GM18951 (cell line): ENCODE data around the gene PAMR1.

Source experiments
- POLR2A ChIP-seq: IDR thresholded peaks from 4 replicates; pipeline ENCODE4 v1.6.1; 2011; ENCODE audit warnings: mild to moderate bottlenecking; ENCODE audit not compliant: insufficient read length, insufficient read depth; ENCODE audit errors: extremely low read depth
- in situ Hi-C: fragments of 300-500 bp; cut with MboI; formaldehyde crosslinking; loops from one replicate; pipeline ENCODE4 v1.12.0; 2022; ENCODE audit warnings: low sequenced_read_pairs, mixed read lengths, inconsistent platforms; ENCODE audit not compliant: unreplicated experiment

The PAMR1 gene, protein sequence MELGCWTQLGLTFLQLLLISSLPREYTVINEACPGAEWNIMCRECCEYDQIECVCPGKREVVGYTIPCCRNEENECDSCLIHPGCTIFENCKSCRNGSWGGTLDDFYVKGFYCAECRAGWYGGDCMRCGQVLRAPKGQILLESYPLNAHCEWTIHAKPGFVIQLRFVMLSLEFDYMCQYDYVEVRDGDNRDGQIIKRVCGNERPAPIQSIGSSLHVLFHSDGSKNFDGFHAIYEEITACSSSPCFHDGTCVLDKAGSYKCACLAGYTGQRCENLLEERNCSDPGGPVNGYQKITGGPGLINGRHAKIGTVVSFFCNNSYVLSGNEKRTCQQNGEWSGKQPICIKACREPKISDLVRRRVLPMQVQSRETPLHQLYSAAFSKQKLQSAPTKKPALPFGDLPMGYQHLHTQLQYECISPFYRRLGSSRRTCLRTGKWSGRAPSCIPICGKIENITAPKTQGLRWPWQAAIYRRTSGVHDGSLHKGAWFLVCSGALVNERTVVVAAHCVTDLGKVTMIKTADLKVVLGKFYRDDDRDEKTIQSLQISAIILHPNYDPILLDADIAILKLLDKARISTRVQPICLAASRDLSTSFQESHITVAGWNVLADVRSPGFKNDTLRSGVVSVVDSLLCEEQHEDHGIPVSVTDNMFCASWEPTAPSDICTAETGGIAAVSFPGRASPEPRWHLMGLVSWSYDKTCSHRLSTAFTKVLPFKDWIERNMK

DNA sequence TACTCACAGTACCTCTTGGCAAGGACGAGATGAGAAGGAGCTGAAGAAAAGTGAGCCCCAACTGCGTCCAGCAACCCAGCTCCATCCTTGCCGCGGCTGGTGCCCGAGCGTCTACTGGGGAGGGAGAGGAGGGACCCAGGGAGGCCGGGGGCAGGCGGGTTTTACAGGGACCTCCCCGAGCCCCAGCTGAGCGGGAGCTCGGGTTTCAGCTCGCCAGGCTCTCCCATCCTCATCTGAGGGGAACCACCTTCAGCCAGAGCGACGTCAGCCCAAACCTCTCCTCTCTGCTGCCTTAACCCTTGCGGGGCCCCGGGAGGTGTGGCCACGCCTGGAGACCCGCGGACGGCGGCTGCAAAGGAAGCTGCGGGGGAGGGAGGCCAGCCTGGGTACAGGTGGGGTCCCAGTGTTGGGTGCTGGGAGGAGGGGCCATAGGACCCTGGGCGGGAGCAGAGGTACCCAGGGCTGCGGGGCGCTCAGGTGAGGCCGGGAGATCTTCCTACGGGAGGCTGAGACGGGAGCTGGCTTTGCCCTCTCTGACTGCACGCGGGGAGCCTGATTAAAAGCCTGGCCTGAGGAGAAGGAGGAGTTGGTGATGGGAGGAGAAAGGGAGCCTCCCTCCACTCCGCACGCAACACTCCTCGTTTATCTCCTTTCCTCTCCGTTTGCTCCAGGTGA lies at the start of gene PAMR1:
PAMR1 (minus strand) TSS at position 116 of the 675 bp plus-strand sequence; CDS start at position 85, 31 bp downstream.
- in situ Hi-C loops = no loop called here
- TF ChIP-seq POLR2A = no peak

DNA sequence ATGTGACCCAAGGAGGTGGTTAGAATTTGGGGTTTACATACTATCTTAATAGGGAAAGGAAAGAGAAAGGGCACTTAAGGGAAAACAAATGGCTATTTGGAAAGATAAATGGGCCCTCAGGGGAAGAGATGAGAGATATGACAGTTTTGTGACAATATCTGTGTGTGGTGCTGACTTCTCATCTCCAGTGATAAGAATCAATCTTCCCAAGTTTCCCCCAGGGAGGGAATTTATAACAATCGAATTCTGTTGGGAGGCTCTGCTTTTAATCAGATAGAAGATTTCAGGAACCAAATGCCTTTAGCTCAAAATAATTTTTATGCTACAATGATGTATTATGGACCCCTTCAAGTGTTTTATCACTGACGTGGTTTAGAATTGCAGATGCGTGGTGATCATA lies 46.3 kb upstream of the PAMR1 start:
- in situ Hi-C loops = no loop called here
- TF ChIP-seq POLR2A = no peak

DNA sequence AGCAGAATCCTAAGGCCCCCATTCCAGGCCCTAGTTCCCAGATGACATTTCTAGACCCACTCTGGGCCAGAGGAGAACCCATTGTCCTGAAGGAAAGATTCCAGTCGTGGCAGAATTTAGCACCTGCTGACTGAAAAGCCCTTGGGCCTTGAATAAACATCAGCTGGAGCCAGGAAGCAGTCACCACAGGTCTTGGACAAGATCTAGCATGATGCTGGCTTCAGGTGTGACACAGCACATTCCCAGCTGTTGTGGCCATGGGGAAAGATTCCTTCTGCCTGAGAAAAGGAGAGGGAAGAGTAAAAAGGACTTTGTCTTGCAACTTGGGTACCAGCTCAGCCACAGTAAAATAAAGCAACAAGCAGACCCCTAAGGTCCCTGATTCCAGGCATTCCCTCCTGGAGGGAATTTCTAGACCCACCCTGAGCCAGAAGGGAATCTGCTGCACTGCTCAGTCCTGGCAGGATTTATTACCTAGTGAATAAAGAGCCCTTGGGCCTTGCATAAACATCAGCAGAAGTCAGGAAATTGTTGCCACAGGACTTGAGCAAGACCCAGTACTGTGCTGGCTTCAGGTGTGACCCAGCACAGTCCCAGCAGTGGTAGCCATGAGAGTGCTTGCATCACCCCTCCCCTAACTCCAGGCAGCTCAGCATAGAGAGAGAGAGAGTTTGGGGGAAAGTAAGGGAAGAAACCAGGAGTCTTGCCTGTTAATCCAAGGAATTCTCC lies 42.5 kb upstream of the PAMR1 start:
- in situ Hi-C loops = no loop called here
- no peak for TF ChIP-seq POLR2A

DNA sequence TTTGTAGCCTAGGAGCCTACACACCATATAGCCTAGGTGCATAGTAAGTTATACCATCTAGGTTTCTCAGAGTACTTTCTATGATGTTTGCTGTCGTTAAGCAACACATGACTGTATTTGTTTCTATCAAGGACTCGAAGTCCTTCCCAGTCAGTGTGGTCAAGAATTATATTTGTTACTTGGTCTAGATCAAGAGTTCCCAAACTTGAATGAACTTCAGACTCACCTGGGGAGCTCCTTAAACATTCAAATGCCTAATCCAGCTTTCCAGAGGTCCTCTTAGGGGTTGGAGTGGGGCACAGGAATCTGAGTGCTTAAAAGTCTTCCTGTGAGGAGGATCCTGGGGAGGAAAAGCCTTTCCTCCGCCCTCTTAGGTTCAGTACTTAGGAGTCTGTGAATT lies 41.5 kb upstream of the PAMR1 start:
- TF ChIP-seq POLR2A = no peak
- in situ Hi-C loops = no loop called here

DNA sequence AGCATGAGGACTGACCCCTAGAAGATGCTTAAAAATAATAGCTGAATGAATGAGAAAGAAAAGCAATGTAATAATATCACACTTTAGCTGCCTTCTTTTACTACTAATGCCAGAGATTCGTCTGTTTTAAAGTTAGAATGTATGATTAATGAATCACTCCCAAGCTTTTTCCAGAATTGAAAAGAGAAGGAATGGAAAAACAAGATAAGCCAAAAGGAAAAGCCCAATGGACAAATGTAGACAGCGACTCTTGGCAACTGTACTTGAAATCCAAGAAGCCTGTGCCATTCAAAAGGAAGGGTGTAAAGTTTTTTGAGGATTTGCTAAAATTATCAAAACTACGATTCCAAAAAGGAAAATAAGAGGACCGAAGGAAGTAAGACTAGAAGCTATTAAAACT lies 40.8 kb upstream of the PAMR1 start:
- TF ChIP-seq POLR2A = no peak
- in situ Hi-C loops = no loop called here

DNA sequence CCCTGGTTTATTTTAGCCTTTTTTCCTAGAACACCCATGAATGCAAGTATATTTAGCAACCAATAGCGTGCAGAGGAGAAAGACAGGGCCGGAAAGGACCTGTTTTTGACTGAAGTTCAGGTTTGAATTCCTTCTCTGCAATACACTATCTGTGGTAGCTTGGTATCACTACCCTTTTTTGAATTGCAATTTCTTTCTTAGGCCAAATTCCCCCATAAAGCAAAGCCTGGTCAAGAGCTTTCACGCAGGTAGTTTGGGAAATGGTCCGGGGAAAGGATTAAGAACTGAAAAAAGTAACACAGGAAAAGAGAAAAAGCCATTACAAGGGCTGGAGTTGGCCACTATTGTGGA lies 38.8 kb upstream of the PAMR1 start:
- no peak for TF ChIP-seq POLR2A
- in situ Hi-C loops = no loop called here

DNA sequence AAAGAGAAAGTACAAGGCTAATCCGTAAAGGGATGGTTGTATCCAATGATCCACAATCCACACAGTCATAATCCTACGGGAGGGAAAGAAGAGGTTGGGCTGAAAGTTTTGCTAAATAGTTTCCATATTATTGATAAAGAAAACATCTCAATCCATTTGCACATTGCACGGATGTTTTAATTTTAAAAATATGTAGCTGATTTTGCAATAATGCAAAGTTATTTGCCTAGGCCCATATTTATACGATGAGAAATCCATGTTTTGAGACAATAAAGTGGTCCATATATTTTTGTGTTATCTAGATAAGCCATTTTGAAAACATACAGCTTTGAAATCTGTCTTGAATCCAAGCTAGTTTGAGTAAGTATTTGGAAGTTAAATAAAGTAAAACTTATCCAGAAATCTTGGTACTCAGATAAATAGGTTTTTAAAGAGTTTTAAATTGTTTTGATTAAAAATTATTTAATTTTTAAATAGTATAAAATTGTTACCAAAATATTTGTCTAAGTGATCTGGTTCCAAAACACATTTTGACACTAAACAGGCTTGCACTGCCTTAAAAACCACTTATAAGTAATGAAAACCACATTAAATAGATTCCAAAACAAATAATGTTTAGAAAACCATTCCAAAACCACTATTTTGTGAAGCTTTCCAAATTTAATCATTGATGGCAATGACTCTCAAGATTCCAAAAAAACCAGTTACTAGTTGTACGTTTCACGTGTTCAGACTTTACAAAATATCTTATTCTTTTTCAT lies 38.2 kb upstream of the PAMR1 start:
- no peak for TF ChIP-seq POLR2A
- in situ Hi-C loops = no loop called here

DNA sequence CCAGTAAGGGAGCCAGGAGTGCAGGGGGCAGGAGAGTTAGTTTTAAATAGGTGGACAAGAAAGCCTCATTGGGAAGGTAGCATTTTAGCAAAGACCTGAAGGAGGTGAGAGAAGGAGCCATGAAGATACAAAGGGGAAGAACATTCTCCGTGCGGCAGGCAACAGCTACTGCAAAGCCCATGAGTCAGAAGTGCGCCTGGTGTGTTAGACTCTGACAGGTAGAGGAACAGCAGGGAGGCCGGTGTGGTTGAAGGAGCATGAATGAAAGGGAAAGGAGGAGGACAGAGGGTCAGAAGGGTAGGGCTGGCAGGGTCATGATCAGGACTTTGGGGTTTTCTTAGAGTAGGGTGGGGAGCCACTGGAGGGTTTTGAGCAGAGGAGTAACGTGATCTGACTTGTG lies 34.5 kb upstream of the PAMR1 start:
- TF ChIP-seq POLR2A = no peak
- in situ Hi-C loops = no loop called here

DNA sequence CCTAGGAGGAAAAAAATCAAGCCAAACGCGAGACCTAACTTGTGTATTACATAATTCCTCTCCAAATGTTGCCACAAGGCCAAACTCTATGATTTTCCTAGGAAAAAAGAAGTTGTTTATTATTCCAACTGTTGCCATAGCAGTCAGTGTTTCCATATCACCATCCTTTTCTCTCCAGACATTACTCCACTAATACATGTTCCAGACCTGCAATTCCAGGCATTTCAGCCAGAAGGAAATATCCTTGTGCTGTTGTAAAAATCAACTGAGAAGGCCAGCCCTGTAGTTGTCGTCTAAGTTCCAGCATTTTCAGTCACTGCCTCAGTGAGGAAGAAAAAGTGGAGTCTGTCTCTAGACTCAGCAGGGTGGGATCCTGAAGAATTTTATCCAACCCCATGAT lies 33.1 kb upstream of the PAMR1 start:
- no peak for TF ChIP-seq POLR2A
- in situ Hi-C loops = no loop called here

DNA sequence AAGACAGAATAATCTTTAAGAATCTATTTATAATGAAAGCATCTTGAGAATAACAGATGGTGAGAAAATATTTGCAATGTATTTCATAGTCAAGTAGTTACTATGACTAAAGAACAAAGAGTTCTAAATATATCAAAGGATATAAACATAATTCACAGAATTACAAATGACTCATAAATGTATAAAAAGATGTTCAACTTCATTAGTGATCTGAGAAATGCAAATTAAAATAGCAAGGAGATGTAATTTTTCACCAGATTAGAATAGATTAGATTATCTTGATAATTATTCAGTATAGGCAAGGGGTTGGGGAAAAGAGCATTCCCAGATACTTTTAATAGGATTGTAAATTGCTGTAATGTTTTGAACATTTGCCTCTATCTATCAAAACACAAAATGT lies 30.1 kb upstream of the PAMR1 start:
- TF ChIP-seq POLR2A = no peak
- in situ Hi-C loops = no loop called here

DNA sequence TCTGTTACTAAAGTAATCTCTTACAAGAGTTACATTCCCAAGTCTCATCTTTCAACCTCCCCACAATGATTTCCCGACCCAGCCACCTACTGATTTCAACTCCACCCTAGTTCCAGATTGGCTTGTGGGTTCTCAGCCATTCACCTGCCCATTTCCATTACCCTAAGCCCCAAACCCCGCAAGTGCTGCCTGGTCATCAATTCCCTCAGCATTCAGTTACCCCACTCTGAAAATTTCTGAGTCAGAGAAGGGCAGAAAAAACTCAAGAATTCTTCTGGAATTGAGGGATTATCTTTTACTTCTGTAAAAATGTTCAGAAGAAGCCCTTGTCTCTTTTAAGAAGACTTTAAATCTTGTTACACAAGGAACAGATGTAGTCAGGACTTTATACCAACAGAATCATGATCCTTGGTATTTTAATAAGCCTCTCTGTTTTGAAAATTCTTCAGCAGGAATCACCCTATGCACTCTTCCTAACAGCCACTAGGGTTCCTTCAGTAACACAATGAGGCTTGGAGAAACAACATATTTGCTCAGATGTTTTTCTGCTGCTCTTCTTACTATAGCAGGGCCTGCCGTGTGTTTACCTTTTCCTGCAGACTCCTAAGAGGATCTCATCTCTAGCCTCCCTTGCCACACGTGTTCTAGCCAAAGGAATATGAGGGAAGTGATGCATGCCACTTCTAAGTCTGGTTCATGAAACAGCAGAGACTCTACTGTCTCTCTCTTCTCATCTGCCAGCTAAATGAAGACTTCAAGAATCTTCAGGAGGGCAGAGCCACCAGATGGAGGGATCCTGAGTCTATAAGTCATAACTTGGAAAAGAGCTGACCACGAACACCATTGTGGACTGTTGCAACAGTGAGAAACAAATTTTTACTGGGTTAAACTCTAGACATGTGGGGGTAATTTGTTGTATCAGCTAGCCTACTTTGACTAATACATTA lies 29.3 kb upstream of the PAMR1 start:
- TF ChIP-seq POLR2A = no peak
- in situ Hi-C loops = no loop called here
